Measurements from ENCODE around the gene NRF1. TPM values are rescaled to one million over a fixed set of nuclear protein-coding genes. Genes with fewer than 3 reads are reported as not detected.

NRF1 gene
- total RNA-seq, 1 experiment from 2014 or later: 19.3 TPM

GRCh38 chr7:129640400-129640799 is 28.9 kb downstream of the NRF1 start:
- H3T11ph ChIP-seq (ENCODE audit: low read length): no peak overlapping the region
- no peak overlapping the region for H2BK12ac ChIP-seq (ENCODE audit: insufficient read length, low read depth, low read length)
- no peak overlapping the region for H3K4ac ChIP-seq (ENCODE audit: low read depth, low read length)
- no peak overlapping the region for H3K4me2 ChIP-seq (ENCODE audit: insufficient read depth, insufficient read length, low read length)
- H3K56ac ChIP-seq (ENCODE audit: insufficient read length, low read depth, low read length): no peak overlapping the region
- TF ChIP-seq CTCF (conservative IDR thresholded peaks at IDR 0.05): no peak
- H4K91ac ChIP-seq (ENCODE audit: insufficient read length, low read depth, low read length): no peak overlapping the region
- H3K4me1 ChIP-seq (ENCODE audit: insufficient read depth, low read length): peaks cover 2% of the 10 kb centered on the region; the same call in 1 of the 2 replicates
- H3K23ac ChIP-seq (ENCODE audit: insufficient read length, low read depth, low read length): no peak overlapping the region
- no peaks in the 10 kb centered on the region for H3K9me3 Mint-ChIP-seq
- 0 out of 7 replicates have a peak, but pooled peaks cover 0 to 1% (median 0%) of the 10 kb centered on the region in 3 experiments for H3K36me3 Mint-ChIP-seq (ENCODE audit: insufficient read depth in 1 of 3, low read depth in 3 of 3)
- peaks cover 3% of the 10 kb centered on the region for H3K79me1 ChIP-seq (ENCODE audit: insufficient read depth, low read depth, low read length, poor library complexity, severe bottlenecking)
- H2BK20ac ChIP-seq (ENCODE audit: low read depth, low read length, poor library complexity, severe bottlenecking): no peak overlapping the region
- no peak overlapping the region for H3K18ac ChIP-seq (ENCODE audit: insufficient read length, low read depth, low read length)
- H3K27me3 Mint-ChIP-seq (ENCODE audit: low read depth): no peaks in the 10 kb centered on the region
- H4K8ac ChIP-seq (replicated peaks; ENCODE audit: insufficient read length, low read depth, low read length): no peak overlapping the region
- no peak overlapping the region for H3K27ac Mint-ChIP-seq
- H3K9me3 ChIP-seq (ENCODE audit: control insufficient read depth, low read depth, low read length): no peaks in the 10 kb centered on the region
- H3K14ac ChIP-seq (ENCODE audit: insufficient read depth, low read length): no peak overlapping the region
- H2AK5ac ChIP-seq (ENCODE audit: insufficient read length, low read length): no peak overlapping the region
- H2BK120ac ChIP-seq (ENCODE audit: low read depth, low read length, poor library complexity, severe bottlenecking): no peak overlapping the region
- no peak for DNase-seq
- H2AFZ ChIP-seq (ENCODE audit: low read length): no peak overlapping the region
- no peak overlapping the region for H3K9ac ChIP-seq (ENCODE audit: extremely low read depth, insufficient read length, low read length)
- H3K23me2 ChIP-seq (ENCODE audit: insufficient read length, low read depth, low read length, poor library complexity, severe bottlenecking): no peaks in the 10 kb centered on the region
- no peaks in the 10 kb centered on the region for H3K27me3 ChIP-seq (ENCODE audit: insufficient read depth, low read length)
- H2BK15ac ChIP-seq (ENCODE audit: low read depth, low read length): no peak overlapping the region
- no peak overlapping the region for H3K27ac ChIP-seq (ENCODE audit: insufficient read length, low read depth, low read length)
- peaks cover 21% of the 10 kb centered on the region in 2 experiments for H3K4me1 Mint-ChIP-seq
- no CpG with 5 or more reads among the region's 2 CpGs for WGBS (ENCODE audit: extremely low coverage, insufficient read length, low lambda C conversion rate)
- H3K79me2 ChIP-seq (ENCODE audit: insufficient read depth, low read length): peaks cover 1% of the 10 kb centered on the region; the same call in 1 of the 2 replicates
- H4K5ac ChIP-seq (ENCODE audit: insufficient read length, low read depth, low read length): no peak overlapping the region
- H2BK5ac ChIP-seq (ENCODE audit: insufficient read length, low read length): no peak overlapping the region
- H4K20me1 ChIP-seq (ENCODE audit: control insufficient read depth, insufficient read depth, insufficient read length): no peaks in the 10 kb centered on the region
- no peak overlapping the region for H3K4me3 Mint-ChIP-seq
